HCT116 (cell line): ENCODE measurements around the gene CCDC187. TPM values are rescaled to one million over a fixed set of nuclear protein-coding genes. Genes with fewer than 3 reads are reported as not detected.

Experiments used
- ATAC-seq: fragments of 200-7000 bp; cut with Tn5 transposase; 2 replicates; pipeline ENCODE4 v1.9.1; 2020; ENCODE audit warnings: mild to moderate bottlenecking, moderate library complexity
- BruUV-seq: library from RNA; stranded (reverse); fragments of 400-500 nt; replicated peaks from 2 replicates; lab custom pipeline; 2021; lab: Mats Ljungman, UMichigan
- CTCF ChIA-PET: fragments of 300-600 bp; sonication (Branson Sonifier 250); formaldehyde crosslinking; loops from one replicate; lab custom pipeline; 2021; ENCODE audit warnings: antibody characterized with exemption; lab: Charles Lee
- POLR2A ChIA-PET: fragments of 300-600, 350-600 bp; sonication (Branson Sonifier 250); formaldehyde crosslinking; loops from one replicate; lab custom pipeline; 2021; ENCODE audit warnings: antibody characterized with exemption; lab: Charles Lee
- RAD21 ChIA-PET, 2 experiments: fragments of 300-600 bp; sonication (Branson Sonifier 250); formaldehyde crosslinking; loops; one replicate each; lab custom pipeline; 2023; ENCODE audit warnings: low total read pairs in 2 of 2; ENCODE audit not compliant: uncharacterized antibody in 2 of 2, unreplicated experiment in 2 of 2, low non-redundant PET in 1 of 2; lab: Charles Lee
- DNase-seq: peaks from one replicate; pipeline ENCODE4 v3.0.0-alpha.2; 2010; ENCODE audit warnings: low read depth, low spot score
- H2AFZ ChIP-seq: fragments of 200-600 bp; shearing (Covaris generic), sonication (generic); 2 replicates; pipeline ENCODE4 v1.6.1; 2017; ENCODE audit warnings: low read depth, mixed run types, mixed read lengths, antibody characterized with exemption, low read length; ENCODE audit not compliant: poor library complexity, severe bottlenecking
- H3K27ac ChIP-seq: 2 replicates; pipeline ENCODE4 v1.5.1; 2012; ENCODE audit warnings: low read depth, low read length
- H3K27me3 ChIP-seq: fragments of 200-600 bp; sonication (generic); 2 replicates; pipeline ENCODE4 v1.6.1; 2016; ENCODE audit warnings: mixed run types, low read length, mixed read lengths; ENCODE audit not compliant: insufficient read depth
- H3K36me3 ChIP-seq, 2 experiments: fragments of 200-500 bp in 1 of 2; fragments of 200-600 bp in 1 of 2; sonication (Bioruptor generic) in 1 of 2; sonication (generic) in 1 of 2; 2 replicates each; pipeline versions ENCODE4 v1.5.1 to v1.6.1; 2014 to 2016; ENCODE audit warnings: low read length in 2 of 2, inconsistent platforms in 1 of 2, mixed read lengths in 1 of 2, mixed run types in 1 of 2; ENCODE audit not compliant: insufficient read depth in 2 of 2, control insufficient read depth in 1 of 2
- H3K4me1 ChIP-seq, 2 experiments: fragments of 200-600 bp in 1 of 2; sonication (generic) in 1 of 2; 2 replicates each; pipeline versions ENCODE4 v1.5.1 to v1.6.1; 2012 to 2017; ENCODE audit warnings: low read length in 2 of 2, inconsistent platforms in 1 of 2, mild to moderate bottlenecking in 1 of 2, mixed read lengths in 1 of 2, mixed run types in 1 of 2, moderate library complexity in 1 of 2; ENCODE audit not compliant: insufficient read depth in 2 of 2, control insufficient read depth in 1 of 2
- H3K4me2 ChIP-seq: fragments of 200-600 bp; sonication (generic); 2 replicates; pipeline ENCODE4 v1.6.1; 2017; ENCODE audit warnings: mixed run types, low read length, mixed read lengths
- H3K4me3 ChIP-seq, 2 experiments: fragments of 200-600 bp in 1 of 2; sonication (generic) in 1 of 2; replicated peaks in 1 of 2; 2 replicates each; pipeline ENCODE4 v1.5.1; 2011 to 2016; ENCODE audit warnings: low read length in 2 of 2, control low read depth in 1 of 2, low read depth in 1 of 2, mild to moderate bottlenecking in 1 of 2, mixed read lengths in 1 of 2, mixed run types in 1 of 2
- H3K79me2 ChIP-seq: fragments of 200-600 bp; sonication (generic); 2 replicates; pipeline ENCODE4 v1.6.1; 2017; ENCODE audit warnings: mild to moderate bottlenecking, mixed run types, low read length, moderate library complexity, mixed read lengths; ENCODE audit not compliant: insufficient read depth
- H3K9ac ChIP-seq: fragments of 200-600 bp; sonication (generic); 2 replicates; pipeline ENCODE4 v1.6.1; 2016; ENCODE audit warnings: low read length, mixed read lengths
- H3K9me2 ChIP-seq: fragments of 200-600 bp; sonication (generic), shearing (Covaris generic); 2 replicates; pipeline ENCODE4 v1.6.1; 2017; ENCODE audit warnings: mixed run types, mild to moderate bottlenecking, moderate library complexity; ENCODE audit not compliant: insufficient read depth
- H3K9me3 ChIP-seq, 2 experiments: fragments of 200-500 bp in 1 of 2; fragments of 200-600 bp in 1 of 2; sonication (Bioruptor generic) in 1 of 2; sonication (generic) in 1 of 2; 2 replicates each; pipeline ENCODE4 v1.6.1; 2014 to 2017; ENCODE audit warnings: low read length in 2 of 2, mixed read lengths in 2 of 2, inconsistent platforms in 1 of 2, low read depth in 1 of 2, mild to moderate bottlenecking in 1 of 2, mixed run types in 1 of 2, moderate library complexity in 1 of 2; ENCODE audit not compliant: control insufficient read depth in 1 of 2, insufficient read depth in 1 of 2
- H4K20me1 ChIP-seq: fragments of 200-600 bp; sonication (generic), shearing (Covaris generic); 2 replicates; pipeline ENCODE4 v1.6.1; 2017; ENCODE audit warnings: mixed run types, mild to moderate bottlenecking, moderate library complexity; ENCODE audit not compliant: insufficient read depth
- ATF3 ChIP-seq: IDR thresholded peaks from 2 replicates; pipeline ENCODE4 v1.6.1; 2012
- CBX3 ChIP-seq: IDR thresholded peaks from 2 replicates; pipeline ENCODE4 v1.6.1; 2012; ENCODE audit warnings: low read depth
- EGR1 ChIP-seq: IDR thresholded peaks from 2 replicates; pipeline ENCODE4 v1.6.1; 2012; ENCODE audit warnings: low read depth
- ELF1 ChIP-seq: IDR thresholded peaks from 2 replicates; pipeline ENCODE4 v1.6.1; 2012; ENCODE audit warnings: low read depth, borderline replicate concordance
- EZH2phosphoT487 ChIP-seq: fragments of 200-600 bp; IDR thresholded peaks from 2 replicates; pipeline ENCODE4 v1.6.1; 2018; ENCODE audit warnings: antibody characterized with exemption, borderline replicate concordance
- FOSL1 ChIP-seq: IDR thresholded peaks from 2 replicates; pipeline ENCODE4 v1.6.1; 2012; ENCODE audit warnings: low read depth
- JUND ChIP-seq: IDR thresholded peaks from 2 replicates; pipeline ENCODE4 v1.6.1; 2012
- POLR2A ChIP-seq: IDR thresholded peaks from 2 replicates; pipeline ENCODE4 v1.7.0; 2011; ENCODE audit warnings: borderline replicate concordance; ENCODE audit not compliant: insufficient read depth, insufficient read length; ENCODE audit errors: extremely low read depth
- SP1 ChIP-seq: IDR thresholded peaks from 2 replicates; pipeline ENCODE4 v1.6.1; 2012; ENCODE audit warnings: low read depth
- SRF ChIP-seq: IDR thresholded peaks from 2 replicates; pipeline ENCODE4 v1.6.1; 2012; ENCODE audit warnings: low read depth
- TCF7L2 ChIP-seq: IDR thresholded peaks from 2 replicates; pipeline ENCODE4 v1.7.0; 2011; ENCODE audit warnings: borderline replicate concordance, inconsistent platforms; ENCODE audit not compliant: insufficient read depth, insufficient read length; ENCODE audit errors: extremely low read depth
- YY1 ChIP-seq: IDR thresholded peaks from 2 replicates; pipeline ENCODE4 v1.6.1; 2011; ENCODE audit warnings: low read length, low read depth, moderate library complexity, mild to moderate bottlenecking; ENCODE audit not compliant: insufficient replicate concordance; ENCODE audit errors: extremely low read depth
- ZNF274 ChIP-seq: fragments of 200-500 bp; sonication (Bioruptor generic); IDR thresholded peaks from 2 replicates; pipeline ENCODE4 v1.6.1; 2014; ENCODE audit warnings: mild to moderate bottlenecking, low read depth, low read length, inconsistent platforms
- intact Hi-C: fragments of 100-400 bp; cut with micrococcal nuclease; formaldehyde crosslinking; loops from 2 replicates; pipeline ENCODE4 v1.10.0; 2022
- total RNA-seq: library from RNA; stranded (reverse); gene quantifications from one replicate; pipeline ENCODE4 v1.2.1, GENCODE V29; 2021; ENCODE audit not compliant: unreplicated experiment
- TF ChIP-seq, protein P1 (sequence below), 3 experiments: fragments of 200-600 bp in 1 of 3; sonication (generic) in 1 of 3; IDR thresholded peaks in 2 of 3; conservative IDR thresholded peaks in 1 of 3; 2 replicates each; pipeline ENCODE4 v1.5.1; 2012 to 2017; ENCODE audit warnings: low read depth in 2 of 3, low read length in 2 of 3, antibody characterized with exemption in 1 of 3, borderline replicate concordance in 1 of 3, control low read depth in 1 of 3, mild to moderate bottlenecking in 1 of 3, mixed read lengths in 1 of 3, mixed run types in 1 of 3, moderate library complexity in 1 of 3; ENCODE audit not compliant: insufficient read depth in 1 of 3
- TF ChIP-seq, protein P2 (sequence below): IDR thresholded peaks from 2 replicates; pipeline ENCODE4 v1.6.1; 2012; ENCODE audit warnings: low read depth

The CCDC187 gene
- total RNA-seq, 1 experiment from 2014 or later = 4.6 TPM

DNA sequence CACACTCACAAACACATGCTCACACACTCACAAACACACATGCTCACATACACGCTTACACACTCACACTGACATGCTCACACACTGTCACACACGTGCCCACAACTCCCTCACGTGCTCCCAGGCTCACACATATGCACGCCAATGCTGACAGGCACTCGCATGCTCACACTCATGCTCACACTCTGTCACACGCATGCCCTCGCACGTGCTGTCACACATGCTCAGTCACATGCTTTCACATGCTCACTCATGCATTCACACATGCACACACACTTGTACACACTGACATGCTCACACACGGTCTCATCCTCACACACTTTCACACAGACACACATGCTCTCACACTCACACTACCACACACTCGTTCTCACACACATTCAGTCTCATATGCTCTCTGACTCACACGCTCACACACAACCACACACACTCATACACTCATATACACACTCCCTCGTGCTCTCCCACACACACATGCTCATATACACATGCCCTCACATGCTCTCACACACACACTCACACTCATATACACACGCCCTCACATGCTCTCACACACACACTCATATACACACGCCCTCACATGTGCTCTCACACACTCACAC is 10.3 kb downstream of the CCDC187 start (continued):
- TF ChIP-seq, protein P1, sequence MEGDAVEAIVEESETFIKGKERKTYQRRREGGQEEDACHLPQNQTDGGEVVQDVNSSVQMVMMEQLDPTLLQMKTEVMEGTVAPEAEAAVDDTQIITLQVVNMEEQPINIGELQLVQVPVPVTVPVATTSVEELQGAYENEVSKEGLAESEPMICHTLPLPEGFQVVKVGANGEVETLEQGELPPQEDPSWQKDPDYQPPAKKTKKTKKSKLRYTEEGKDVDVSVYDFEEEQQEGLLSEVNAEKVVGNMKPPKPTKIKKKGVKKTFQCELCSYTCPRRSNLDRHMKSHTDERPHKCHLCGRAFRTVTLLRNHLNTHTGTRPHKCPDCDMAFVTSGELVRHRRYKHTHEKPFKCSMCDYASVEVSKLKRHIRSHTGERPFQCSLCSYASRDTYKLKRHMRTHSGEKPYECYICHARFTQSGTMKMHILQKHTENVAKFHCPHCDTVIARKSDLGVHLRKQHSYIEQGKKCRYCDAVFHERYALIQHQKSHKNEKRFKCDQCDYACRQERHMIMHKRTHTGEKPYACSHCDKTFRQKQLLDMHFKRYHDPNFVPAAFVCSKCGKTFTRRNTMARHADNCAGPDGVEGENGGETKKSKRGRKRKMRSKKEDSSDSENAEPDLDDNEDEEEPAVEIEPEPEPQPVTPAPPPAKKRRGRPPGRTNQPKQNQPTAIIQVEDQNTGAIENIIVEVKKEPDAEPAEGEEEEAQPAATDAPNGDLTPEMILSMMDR (IDR thresholded peaks at IDR 0.05 in 2 of 3, conservative IDR thresholded peaks at IDR 0.05 in 1 of 3; ENCODE audit: borderline replicate concordance in 1 of 3, insufficient read depth in 1 of 3, low read depth in 2 of 3, low read length in 2 of 3) = no peak
- TF ChIP-seq SP1 (no peak), YY1 (no peak), ZNF274 (no peak), ELF1 (no peak), EZH2phosphoT487 (no peak)

GRCh38 chr9:136292591-136293448 is 11.1 kb downstream of the CCDC187 start:
- H3K27ac ChIP-seq = 0 out of 2 replicates have a peak overlapping the region, but pooled peaks have one; percentile 10
- H3K9me2 ChIP-seq = no peaks in the 10 kb centered on the region
- H3K27me3 ChIP-seq = no peaks in the 10 kb centered on the region
- BruUV-seq = no TSS peak
- H3K9me3 ChIP-seq = peaks cover 0 to 5% of the 10 kb centered on the region in 2 experiments; a peak in 1 of 4 replicates
- no peak for TF ChIP-seq EGR1
- no peak for TF ChIP-seq YY1
- no peak for TF ChIP-seq TCF7L2
- TF ChIP-seq, protein P2, sequence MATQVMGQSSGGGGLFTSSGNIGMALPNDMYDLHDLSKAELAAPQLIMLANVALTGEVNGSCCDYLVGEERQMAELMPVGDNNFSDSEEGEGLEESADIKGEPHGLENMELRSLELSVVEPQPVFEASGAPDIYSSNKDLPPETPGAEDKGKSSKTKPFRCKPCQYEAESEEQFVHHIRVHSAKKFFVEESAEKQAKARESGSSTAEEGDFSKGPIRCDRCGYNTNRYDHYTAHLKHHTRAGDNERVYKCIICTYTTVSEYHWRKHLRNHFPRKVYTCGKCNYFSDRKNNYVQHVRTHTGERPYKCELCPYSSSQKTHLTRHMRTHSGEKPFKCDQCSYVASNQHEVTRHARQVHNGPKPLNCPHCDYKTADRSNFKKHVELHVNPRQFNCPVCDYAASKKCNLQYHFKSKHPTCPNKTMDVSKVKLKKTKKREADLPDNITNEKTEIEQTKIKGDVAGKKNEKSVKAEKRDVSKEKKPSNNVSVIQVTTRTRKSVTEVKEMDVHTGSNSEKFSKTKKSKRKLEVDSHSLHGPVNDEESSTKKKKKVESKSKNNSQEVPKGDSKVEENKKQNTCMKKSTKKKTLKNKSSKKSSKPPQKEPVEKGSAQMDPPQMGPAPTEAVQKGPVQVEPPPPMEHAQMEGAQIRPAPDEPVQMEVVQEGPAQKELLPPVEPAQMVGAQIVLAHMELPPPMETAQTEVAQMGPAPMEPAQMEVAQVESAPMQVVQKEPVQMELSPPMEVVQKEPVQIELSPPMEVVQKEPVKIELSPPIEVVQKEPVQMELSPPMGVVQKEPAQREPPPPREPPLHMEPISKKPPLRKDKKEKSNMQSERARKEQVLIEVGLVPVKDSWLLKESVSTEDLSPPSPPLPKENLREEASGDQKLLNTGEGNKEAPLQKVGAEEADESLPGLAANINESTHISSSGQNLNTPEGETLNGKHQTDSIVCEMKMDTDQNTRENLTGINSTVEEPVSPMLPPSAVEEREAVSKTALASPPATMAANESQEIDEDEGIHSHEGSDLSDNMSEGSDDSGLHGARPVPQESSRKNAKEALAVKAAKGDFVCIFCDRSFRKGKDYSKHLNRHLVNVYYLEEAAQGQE = no peak
- no peak for TF ChIP-seq POLR2A
- TF ChIP-seq EZH2phosphoT487 = no peak
- no peak for TF ChIP-seq CBX3
- no peak for TF ChIP-seq FOSL1
- no peak for TF ChIP-seq ELF1
- no peak for TF ChIP-seq SP1
- no peak for TF ChIP-seq ZNF274
- TF ChIP-seq SRF = no peak
- TF ChIP-seq JUND = no peak
- no peak for TF ChIP-seq ATF3
- no peaks in the 10 kb centered on the region for H3K79me2 ChIP-seq
- H2AFZ ChIP-seq = no peak overlapping the region
- intact Hi-C loops = no loop called here
- no peaks in the 10 kb centered on the region for H4K20me1 ChIP-seq
- no peak overlapping the region for H3K4me3 ChIP-seq
- no peaks in the 10 kb centered on the region for H3K36me3 ChIP-seq
- H3K4me2 ChIP-seq = no peak overlapping the region
- H3K4me1 ChIP-seq = peaks cover 17 to 27% of the 10 kb centered on the region in 2 experiments; a peak in 3 of 4 replicates
- POLR2A ChIA-PET = no interaction called here
- no peak overlapping the region for H3K9ac ChIP-seq
- ATAC-seq = no peak
- RAD21 ChIA-PET = no interaction called here
- CTCF ChIA-PET = no interaction called here
- no peak for DNase-seq
